Uterus (tissue), 2 donors: ENCODE results near the gene CYP11A1.

ENCODE experiments used
- POLR2A ChIP-seq, 2 donors: fragments of 450-650 bp; IDR thresholded peaks; one replicate each; pipeline ENCODE4 v1.6.1; 2016; ENCODE audit warnings: antibody characterized with exemption in 2 of 2, mild to moderate bottlenecking in 1 of 2, moderate library complexity in 1 of 2
- TF ChIP-seq, protein P1 (sequence below), 4 experiments: fragments of 200-600 bp in 2 of 4; fragments of 450-650 bp in 2 of 4; sonication (generic) in 2 of 4; IDR thresholded peaks; one replicate each; pipeline ENCODE4 v1.5.1; 2016 to 2019; ENCODE audit warnings: antibody characterized with exemption in 4 of 4, mild to moderate bottlenecking in 2 of 4, moderate library complexity in 1 of 4

DNA sequence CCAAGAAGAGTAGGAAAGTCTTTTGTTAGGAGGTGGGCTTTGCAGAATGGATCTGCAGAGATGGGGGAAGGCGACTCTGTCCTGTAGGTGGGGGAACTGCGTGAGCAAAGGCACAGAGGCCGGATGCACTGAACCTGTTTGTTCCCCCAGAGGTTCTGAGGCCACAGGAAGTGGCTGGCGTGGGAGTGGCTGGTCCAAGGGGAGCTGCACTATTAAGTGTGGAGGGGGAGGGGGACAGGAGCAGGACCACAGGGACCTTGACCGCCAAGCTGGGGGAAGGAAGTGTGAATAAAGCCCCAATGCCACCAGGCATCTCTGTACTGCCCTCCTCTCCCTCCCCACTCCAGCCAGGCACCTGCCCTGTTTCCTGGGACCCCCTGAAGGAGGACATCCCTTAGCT lies 51.8 kb downstream of the CYP11A1 start:
- TF ChIP-seq, protein P1, sequence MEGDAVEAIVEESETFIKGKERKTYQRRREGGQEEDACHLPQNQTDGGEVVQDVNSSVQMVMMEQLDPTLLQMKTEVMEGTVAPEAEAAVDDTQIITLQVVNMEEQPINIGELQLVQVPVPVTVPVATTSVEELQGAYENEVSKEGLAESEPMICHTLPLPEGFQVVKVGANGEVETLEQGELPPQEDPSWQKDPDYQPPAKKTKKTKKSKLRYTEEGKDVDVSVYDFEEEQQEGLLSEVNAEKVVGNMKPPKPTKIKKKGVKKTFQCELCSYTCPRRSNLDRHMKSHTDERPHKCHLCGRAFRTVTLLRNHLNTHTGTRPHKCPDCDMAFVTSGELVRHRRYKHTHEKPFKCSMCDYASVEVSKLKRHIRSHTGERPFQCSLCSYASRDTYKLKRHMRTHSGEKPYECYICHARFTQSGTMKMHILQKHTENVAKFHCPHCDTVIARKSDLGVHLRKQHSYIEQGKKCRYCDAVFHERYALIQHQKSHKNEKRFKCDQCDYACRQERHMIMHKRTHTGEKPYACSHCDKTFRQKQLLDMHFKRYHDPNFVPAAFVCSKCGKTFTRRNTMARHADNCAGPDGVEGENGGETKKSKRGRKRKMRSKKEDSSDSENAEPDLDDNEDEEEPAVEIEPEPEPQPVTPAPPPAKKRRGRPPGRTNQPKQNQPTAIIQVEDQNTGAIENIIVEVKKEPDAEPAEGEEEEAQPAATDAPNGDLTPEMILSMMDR (IDR thresholded peaks at IDR 0.05), result no peak
- no peak for TF ChIP-seq POLR2A (IDR thresholded peaks at IDR 0.05)
